IMR-90 (cell line): ENCODE results near the gene MCFD2. TPM values are rescaled to one million over a fixed set of nuclear protein-coding genes. Genes with fewer than 3 reads are reported as not detected.

Experiments used
- ATAC-seq: fragments of 200-7000 bp; cut with Tn5 transposase; 2 replicates; pipeline ENCODE4 v1.9.1; 2020; ENCODE audit warnings: low read depth, mild to moderate bottlenecking, moderate library complexity
- BruUV-seq: library from RNA; stranded (reverse); fragments of 400-500 nt; replicated peaks from 2 replicates; lab custom pipeline; 2021; lab: Mats Ljungman, UMichigan
- CTCF ChIA-PET: fragments of 300-600 bp; formaldehyde crosslinking; extraction: SDS; loops from one replicate; lab custom pipeline; 2021; ENCODE audit warnings: antibody characterized with exemption; lab: Yijun Ruan, JAX
- POLR2A ChIA-PET: fragments of 300-600 bp; sonication (Branson Sonifier 250); formaldehyde crosslinking; loops from one replicate; lab custom pipeline; 2022; ENCODE audit warnings: antibody characterized with exemption; ENCODE audit not compliant: unreplicated experiment; lab: Charles Lee
- DNase-seq: peaks from one replicate; pipeline ENCODE4 v3.0.0; 2013
- H2AFZ ChIP-seq: replicated peaks from 2 replicates; pipeline ENCODE3; 2013; ENCODE audit warnings: low read length, mild to moderate bottlenecking; ENCODE audit not compliant: poor library complexity
- H2AK5ac ChIP-seq: 2 replicates; pipeline ENCODE4 v1.6.1; 2013; ENCODE audit warnings: low read depth, low read length, inconsistent platforms
- H2AK9ac ChIP-seq: replicated peaks from 2 replicates; pipeline ENCODE3; 2013; ENCODE audit warnings: mild to moderate bottlenecking, low read depth, low read length, moderate library complexity; ENCODE audit not compliant: poor library complexity
- H2BK120ac ChIP-seq: 2 replicates; pipeline ENCODE4 v1.6.1; 2013; ENCODE audit warnings: low read depth, low read length, inconsistent platforms
- H2BK15ac ChIP-seq: 3 replicates; pipeline ENCODE4 v1.6.1; 2013; ENCODE audit warnings: low read depth, low read length, inconsistent platforms
- H2BK20ac ChIP-seq: 2 replicates; pipeline ENCODE4 v1.6.1; 2013; ENCODE audit warnings: low read depth, mild to moderate bottlenecking, inconsistent platforms, low read length, moderate library complexity
- H2BK5ac ChIP-seq: 2 replicates; pipeline ENCODE4 v1.6.1; 2013; ENCODE audit warnings: mild to moderate bottlenecking, low read depth, low read length, inconsistent platforms; ENCODE audit not compliant: poor library complexity, severe bottlenecking
- H3K14ac ChIP-seq: replicated peaks from 2 replicates; pipeline ENCODE4 v1.6.1; 2013; ENCODE audit warnings: low read depth, low read length, inconsistent platforms
- H3K18ac ChIP-seq: 2 replicates; pipeline ENCODE4 v1.6.1; 2013; ENCODE audit warnings: low read depth, low read length, control low read depth
- H3K23ac ChIP-seq: 2 replicates; pipeline ENCODE4 v1.6.1; 2013; ENCODE audit warnings: low read depth, low read length, inconsistent platforms
- H3K27ac ChIP-seq: 2 replicates; pipeline ENCODE4 v1.5.1; 2013; ENCODE audit warnings: mild to moderate bottlenecking, control low read depth, low read length; ENCODE audit not compliant: insufficient read depth
- H3K27me3 ChIP-seq: 2 replicates; pipeline ENCODE4 v1.6.1; 2013; ENCODE audit warnings: low read length; ENCODE audit not compliant: control insufficient read depth, insufficient read depth
- H3K36me3 ChIP-seq: 2 replicates; pipeline ENCODE4 v1.6.1; 2013; ENCODE audit warnings: low read length, mixed read lengths; ENCODE audit not compliant: control insufficient read depth, insufficient read depth
- H3K4ac ChIP-seq: 2 replicates; pipeline ENCODE4 v1.6.1; 2013; ENCODE audit warnings: low read depth, low read length, inconsistent platforms
- H3K4me1 ChIP-seq: 2 replicates; pipeline ENCODE4 v1.6.1; 2013; ENCODE audit warnings: low read length, mixed read lengths; ENCODE audit not compliant: control insufficient read depth, insufficient read depth
- H3K4me2 ChIP-seq: 2 replicates; pipeline ENCODE4 v1.6.1; 2013; ENCODE audit warnings: low read depth, mild to moderate bottlenecking, control low read depth, low read length, moderate library complexity
- H3K4me3 ChIP-seq: 2 replicates; pipeline ENCODE4 v1.5.1; 2013; ENCODE audit warnings: low read depth, mild to moderate bottlenecking, control low read depth, low read length, moderate library complexity; ENCODE audit not compliant: insufficient read depth
- H3K56ac ChIP-seq: 2 replicates; pipeline ENCODE4 v1.6.1; 2013; ENCODE audit warnings: low read length, inconsistent platforms; ENCODE audit not compliant: insufficient read depth; ENCODE audit errors: extremely low read depth
- H3K79me1 ChIP-seq, 2 experiments: 2 replicates each; pipeline ENCODE4 v1.6.1; 2013; ENCODE audit warnings: low read length in 2 of 2, inconsistent platforms in 1 of 2, low read depth in 1 of 2
- H3K9ac ChIP-seq: 2 replicates; pipeline ENCODE4 v1.6.1; 2013; ENCODE audit warnings: low read depth, low read length, control low read depth
- H3K9me1 ChIP-seq: 2 replicates; pipeline ENCODE4 v1.6.1; 2013; ENCODE audit warnings: low read length, inconsistent platforms; ENCODE audit not compliant: insufficient read depth
- H3K9me3 ChIP-seq: 2 replicates; pipeline ENCODE4 v1.6.1; 2013; ENCODE audit warnings: low read length; ENCODE audit not compliant: control insufficient read depth, insufficient read depth
- H4K20me1 ChIP-seq: 2 replicates; pipeline ENCODE4 v1.6.1; 2013; ENCODE audit warnings: low read length, inconsistent platforms; ENCODE audit not compliant: insufficient read depth
- H4K5ac ChIP-seq: 2 replicates; pipeline ENCODE4 v1.6.1; 2013; ENCODE audit warnings: mild to moderate bottlenecking, low read depth, low read length, control low read depth
- H4K8ac ChIP-seq, 2 experiments: 2 replicates each; pipeline ENCODE4 v1.6.1; 2013; ENCODE audit warnings: low read depth in 2 of 2, low read length in 2 of 2, control low read depth in 1 of 2, inconsistent platforms in 1 of 2
- H4K91ac ChIP-seq: 2 replicates; pipeline ENCODE4 v1.6.1; 2013; ENCODE audit warnings: low read depth, low read length, inconsistent platforms; ENCODE audit not compliant: insufficient read depth
- ELK1 ChIP-seq: fragments of 150-350 bp; IDR thresholded peaks from 2 replicates; pipeline ENCODE4 v1.6.1; 2016; ENCODE audit warnings: low read depth, mild to moderate bottlenecking, low read length, moderate library complexity, borderline replicate concordance
- MAFK ChIP-seq: IDR thresholded peaks from 2 replicates; pipeline ENCODE4 v1.6.1; 2012; ENCODE audit warnings: low read depth, low read length, improper control_type of control experiment
- MAZ ChIP-seq: IDR thresholded peaks from 2 replicates; pipeline ENCODE4 v1.6.1; 2012; ENCODE audit warnings: low read depth, mild to moderate bottlenecking, low read length, improper control_type of control experiment, moderate library complexity, borderline replicate concordance
- NFE2L2 ChIP-seq: fragments of 150-350 bp; IDR thresholded peaks from 2 replicates; pipeline ENCODE4 v1.6.1; 2016; ENCODE audit warnings: low read depth, mild to moderate bottlenecking, low read length
- WGBS, 2 experiments: methylation state at CpG; one replicate each; pipeline versions ENCODE4 v1.1.5 to v1.1.7; 2013; ENCODE audit warnings: missing lambda C conversion rate in 2 of 2; ENCODE audit not compliant: insufficient read length in 1 of 2; ENCODE audit errors: extremely low coverage in 2 of 2; 5-methylcytosine and 5-hydroxymethylcytosine counted together
- dilution Hi-C: fragments of 300-500 bp; cut with HindIII; formaldehyde crosslinking; loops from one replicate; pipeline ENCODE4 v1.14.3; 2018; ENCODE audit warnings: low sequenced_read_pairs; ENCODE audit not compliant: unreplicated experiment
- in situ Hi-C: fragments of 300-500 bp; cut with MboI; formaldehyde crosslinking; loops from 3 replicates; pipeline ENCODE4 v1.14.3; 2019; ENCODE audit warnings: low sequenced_read_pairs, inconsistent platforms, mixed read lengths
- intact Hi-C: fragments of 100-400 bp; cut with micrococcal nuclease; formaldehyde crosslinking; loops from 2 replicates; pipeline ENCODE4 v1.10.0; 2022
- polyA plus RNA-seq, 3 experiments: library from polyadenylated mRNA; depleted of rRNA; stranded (reverse); fragments of >200 nt; gene quantifications; 2 replicates each; pipeline ENCODE4 v1.2.3, GENCODE V29; 2012; ENCODE audit warnings: low replicate concordance in 1 of 3
- total RNA-seq: library from RNA; depleted of rRNA; stranded (reverse); fragments of >200 nt; gene quantifications from 2 replicates; pipeline ENCODE4 v1.2.3, GENCODE V29; 2012

Gene MCFD2
- total and polyA plus RNA-seq, 2 of the 4 experiments (the other 2 are of a cell fraction), result 145 to 177 TPM

GRCh38 chr2:46921676-46922448 lies 6.3 kb upstream of the MCFD2 start:
- H3K79me1 ChIP-seq, result peaks cover 5 to 28% of the 10 kb centered on the region in 2 experiments; a peak in 2 of 4 replicates
- no peak overlapping the region for H4K5ac ChIP-seq
- H2BK20ac ChIP-seq, result no peak overlapping the region; the same call in 1 of the 2 replicates
- no peak overlapping the region for H4K8ac ChIP-seq
- POLR2A ChIA-PET, result no interaction called here
- ATAC-seq (peak; percentile 36), DNase-seq (peak; percentile 37)
- H3K27ac ChIP-seq, result no peak overlapping the region
- no peak overlapping the region for H3K56ac ChIP-seq
- H2AFZ ChIP-seq, result no peak overlapping the region
- no peak overlapping the region for H3K4me3 ChIP-seq
- H3K9me1 ChIP-seq, result no peaks in the 10 kb centered on the region
- H3K4ac ChIP-seq, result no peak overlapping the region
- in situ Hi-C loops, result no loop called here
- dilution Hi-C loops, result no loop called here
- 100% methylated on average over 3 of the region's 11 CpGs; no CpG with 5 or more reads in 1 of the 2 experiments for WGBS, 2 experiments
- H3K9ac ChIP-seq, result no peak overlapping the region; the same call in 1 of the 2 replicates
- no peak overlapping the region for H4K91ac ChIP-seq
- H3K14ac ChIP-seq, result 0 out of 2 replicates have a peak overlapping the region, but pooled peaks have one; percentile 48
- no peak overlapping the region for H3K4me2 ChIP-seq
- TF ChIP-seq ELK1, result no peak
- no peak for TF ChIP-seq NFE2L2
- peak; percentile 62 for TF ChIP-seq MAFK
- TF ChIP-seq MAZ, result no peak
- H3K23ac ChIP-seq, result no peak overlapping the region
- H2BK15ac ChIP-seq, result 0 out of 3 replicates have a peak overlapping the region, but pooled peaks have one; percentile 27
- 0 out of 2 replicates have a peak, but pooled peaks cover 3% of the 10 kb centered on the region for H3K36me3 ChIP-seq
- H2BK5ac ChIP-seq, result peak overlapping the region; percentile 46
- no peaks in the 10 kb centered on the region; the same call in 1 of the 2 replicates for H3K4me1 ChIP-seq
- H2AK5ac ChIP-seq, result peak overlapping the region; percentile 75; the same call in 1 of the 2 replicates
- no TSS peak for BruUV-seq
- H3K9me3 ChIP-seq, result peaks cover 9% of the 10 kb centered on the region
- H4K20me1 ChIP-seq, result no peaks in the 10 kb centered on the region
- H3K27me3 ChIP-seq, result no peaks in the 10 kb centered on the region
- intact Hi-C loops, result no loop called here
- CTCF ChIA-PET, result no interaction called here
- H3K18ac ChIP-seq, result no peak overlapping the region
- no peak overlapping the region for H2BK120ac ChIP-seq
- no peak overlapping the region for H2AK9ac ChIP-seq
